GM18498 (cell line): ENCODE data around the gene FBLN2.

Experiments used
- ATAC-seq: cut with Tn5 transposase; IDR thresholded peaks from one replicate; pipeline ENCODE4 v1.9.1; 2021; ENCODE audit warnings: mild to moderate bottlenecking, moderate library complexity; ENCODE audit not compliant: unreplicated experiment

FBLN2 gene

GRCh38 chr3:13598926-13599886 lies 50.3 kb downstream of the FBLN2 start:
- no peak for ATAC-seq

DNA sequence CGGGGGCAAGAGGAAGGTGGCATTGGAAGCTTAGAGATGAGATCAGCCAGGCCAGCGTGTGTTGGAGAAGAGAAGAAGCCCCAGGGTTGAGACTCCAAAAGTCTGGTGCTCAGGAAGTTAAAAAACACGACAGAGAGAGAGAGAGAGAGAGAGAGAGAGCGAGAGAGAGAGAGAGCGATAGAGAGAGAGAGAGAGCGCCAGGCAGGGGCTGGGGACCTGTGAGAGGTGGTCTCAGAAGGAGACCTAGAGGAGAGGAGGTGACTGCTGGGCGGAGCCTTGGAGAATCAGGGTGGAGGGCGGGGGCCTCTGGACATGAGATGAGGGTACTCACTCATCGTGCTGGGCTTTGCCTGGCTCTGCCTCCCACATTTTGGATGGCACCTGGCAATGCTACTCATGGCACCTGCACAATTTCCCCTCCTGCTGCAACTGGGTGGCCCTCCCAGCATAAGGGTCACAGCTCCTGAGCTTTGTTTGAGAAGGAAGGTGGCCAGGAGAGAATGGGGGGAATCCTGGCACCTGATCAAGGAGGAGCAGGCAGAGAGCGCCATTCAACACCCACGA lies 51.0 kb downstream of the FBLN2 start:
- no peak for ATAC-seq

GRCh38 chr3:13600950-13601691 lies 52.2 kb downstream of the FBLN2 start:
- no peak for ATAC-seq

DNA sequence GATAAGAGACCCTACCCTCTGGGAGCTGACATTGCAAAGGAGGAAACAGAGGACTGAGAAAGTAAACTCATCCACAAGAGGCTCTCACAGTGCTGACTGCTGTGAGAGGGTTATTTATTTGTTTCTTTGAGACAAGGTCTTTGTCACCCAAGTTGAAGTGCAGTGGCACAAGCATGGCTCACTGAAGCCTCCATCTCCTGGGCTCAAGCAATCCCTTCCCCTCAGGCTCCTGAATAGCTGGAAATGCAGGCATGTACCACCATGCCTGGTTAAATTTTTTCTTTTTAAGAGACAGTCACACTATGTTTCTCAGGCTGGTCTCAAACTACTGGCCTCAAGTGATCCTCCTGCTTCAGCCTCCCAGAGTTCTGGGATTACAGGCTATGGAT lies 52.8 kb downstream of the FBLN2 start:
- no peak for ATAC-seq

- ATAC-seq: no peak
Measured at GRCh38 chr3:13605555-13605954, 56.6 kb downstream of the FBLN2 start.

DNA sequence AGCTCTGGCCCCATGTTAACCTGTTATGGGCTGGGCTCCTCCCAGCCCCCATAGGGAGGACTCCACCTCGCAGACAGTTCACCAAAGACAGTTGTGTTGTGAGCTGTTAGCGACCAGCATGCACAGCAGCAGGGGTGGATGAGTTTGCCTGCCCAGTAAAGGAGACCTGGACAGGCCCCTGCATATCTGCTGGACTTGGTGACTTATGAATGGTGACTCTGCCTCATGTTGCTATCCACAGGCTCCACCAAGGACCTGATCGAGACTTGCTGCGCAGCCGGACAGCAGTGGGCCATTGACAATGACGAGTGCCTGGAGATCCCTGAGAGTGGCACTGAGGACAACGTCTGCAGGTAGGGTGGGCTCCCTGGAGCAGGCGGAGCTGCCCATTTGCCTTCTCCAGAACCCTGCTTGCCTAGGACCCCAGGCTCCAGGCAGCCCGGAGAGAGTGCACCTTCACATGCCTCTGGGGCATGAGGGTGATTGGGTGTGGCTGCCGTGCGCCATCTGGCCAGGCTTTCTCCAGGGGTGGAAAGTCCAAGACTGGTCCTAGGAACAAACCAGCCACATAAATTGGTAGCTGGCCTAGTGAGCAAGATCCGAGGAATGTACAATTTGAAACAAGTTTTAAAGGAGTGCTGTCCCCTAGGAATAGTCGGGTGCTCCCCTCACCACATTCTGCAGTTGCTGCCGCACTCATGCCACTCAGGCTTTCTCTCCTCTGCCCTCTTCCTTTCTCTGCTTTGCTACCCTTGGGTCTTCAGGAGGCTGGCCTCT lies 59.1 kb downstream of the FBLN2 start:
- ATAC-seq: no peak

GRCh38 chr3:13608969-13609725 lies 60.2 kb downstream of the FBLN2 start:
- no peak for ATAC-seq

- no peak for ATAC-seq
Measured at GRCh38 chr3:13610006-13610570, 61.2 kb downstream of the FBLN2 start.

- ATAC-seq: no peak
Measured at GRCh38 chr3:13611221-13611620, 62.3 kb downstream of the FBLN2 start.

DNA sequence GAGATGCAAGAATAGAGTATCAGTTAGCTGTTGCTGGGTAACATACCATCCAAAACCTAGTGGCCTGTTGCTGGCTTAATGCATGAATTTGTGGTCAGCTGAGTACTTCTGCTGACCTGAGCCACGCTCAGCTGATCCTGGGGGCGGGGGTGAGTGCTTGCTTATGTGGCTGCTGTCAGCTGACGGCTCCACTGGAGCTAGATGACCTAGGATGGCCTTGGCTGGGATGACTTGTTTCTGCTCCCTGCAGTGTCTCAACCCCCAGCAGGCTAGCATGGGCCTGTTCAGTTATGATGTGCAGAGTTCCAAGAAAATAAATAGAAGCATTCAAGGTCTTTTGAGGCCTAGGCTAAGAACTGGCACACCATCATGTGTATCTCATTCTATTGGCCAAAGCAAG lies 63.9 kb downstream of the FBLN2 start:
- ATAC-seq: no peak

DNA sequence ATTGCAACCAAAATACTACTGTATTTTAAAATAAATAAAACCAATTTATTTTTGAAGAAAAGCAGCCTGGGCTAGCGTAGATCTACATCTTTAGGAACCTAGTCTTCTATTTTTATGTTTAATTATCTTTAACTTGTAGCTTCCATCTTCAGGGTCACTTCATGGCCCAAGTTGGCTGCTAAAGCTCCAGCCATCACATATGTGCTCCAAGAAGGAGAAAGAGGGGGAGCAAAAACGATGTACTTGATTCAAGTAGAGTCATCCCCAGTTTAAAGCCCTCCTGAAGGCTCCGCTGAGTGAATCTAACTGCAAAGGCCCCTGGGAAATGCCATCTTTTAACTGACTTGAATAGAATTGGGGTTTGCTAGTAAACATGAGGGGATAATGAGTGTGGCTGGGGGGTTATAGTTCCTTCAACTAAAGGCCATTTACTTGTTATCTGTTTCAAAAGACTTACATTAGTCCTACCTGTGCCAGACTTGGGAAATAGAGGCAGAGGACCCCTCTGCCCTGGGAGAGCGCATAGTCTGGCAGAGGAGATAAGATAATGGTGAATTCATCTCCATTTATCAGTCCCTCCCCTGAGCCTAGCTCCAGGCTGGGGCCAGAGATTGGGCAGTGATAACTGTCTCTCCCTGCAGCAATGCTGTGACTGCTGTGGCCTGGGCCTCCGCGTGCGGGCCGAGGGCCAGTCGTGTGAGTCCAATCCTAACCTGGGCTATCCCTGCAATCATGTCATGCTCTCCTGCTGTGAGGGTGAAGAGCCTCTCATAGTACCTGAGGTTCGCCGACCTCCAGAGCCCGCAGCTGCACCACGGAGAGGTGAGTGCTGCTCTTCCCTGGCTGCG lies 64.6 kb downstream of the FBLN2 start:
- no peak for ATAC-seq

DNA sequence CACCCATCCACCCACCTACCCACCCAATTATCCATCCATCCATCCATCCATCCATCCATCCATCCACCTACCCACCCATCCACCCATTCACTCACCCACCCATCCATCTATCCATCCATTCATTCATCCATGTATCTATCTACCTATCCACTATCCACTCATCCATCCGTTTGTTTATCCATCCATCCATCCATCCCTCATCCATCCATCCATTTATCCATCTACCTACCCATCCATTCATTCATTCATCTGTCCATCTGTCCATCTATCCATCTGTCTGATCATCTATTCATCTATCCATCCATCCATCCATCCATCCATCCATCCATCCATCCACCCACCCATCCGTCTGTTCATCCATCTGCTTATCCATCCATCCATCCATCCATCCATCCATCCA lies 65.7 kb downstream of the FBLN2 start:
- no peak for ATAC-seq

DNA sequence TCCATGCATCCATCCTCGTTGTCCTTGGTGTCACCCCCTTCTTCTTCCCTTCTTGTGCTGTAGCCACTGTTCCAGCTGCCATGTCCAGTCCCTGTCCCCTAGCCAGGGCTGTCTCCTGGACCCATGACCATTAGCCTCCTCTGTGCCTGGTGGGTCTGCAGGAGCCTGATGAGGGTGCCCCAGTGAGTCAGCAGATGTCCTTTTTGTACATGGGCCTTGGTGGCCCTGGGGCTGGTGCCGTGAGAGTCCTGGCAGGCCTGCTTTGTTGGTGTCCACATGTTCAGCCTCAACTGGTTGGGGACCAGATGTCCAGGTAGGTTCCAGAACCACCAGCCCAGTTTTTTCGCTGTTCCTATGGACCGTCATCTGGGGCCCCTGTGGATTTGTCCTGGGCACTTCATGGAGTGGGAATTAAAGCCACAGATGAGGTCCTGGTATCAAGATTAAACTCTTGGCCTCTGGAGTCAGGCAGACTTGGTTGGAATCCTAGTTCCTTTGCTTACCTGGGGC lies 66.1 kb downstream of the FBLN2 start:
- ATAC-seq: no peak

GRCh38 chr3:13616359-13616758 lies 67.4 kb downstream of the FBLN2 start:
- no peak for ATAC-seq

DNA sequence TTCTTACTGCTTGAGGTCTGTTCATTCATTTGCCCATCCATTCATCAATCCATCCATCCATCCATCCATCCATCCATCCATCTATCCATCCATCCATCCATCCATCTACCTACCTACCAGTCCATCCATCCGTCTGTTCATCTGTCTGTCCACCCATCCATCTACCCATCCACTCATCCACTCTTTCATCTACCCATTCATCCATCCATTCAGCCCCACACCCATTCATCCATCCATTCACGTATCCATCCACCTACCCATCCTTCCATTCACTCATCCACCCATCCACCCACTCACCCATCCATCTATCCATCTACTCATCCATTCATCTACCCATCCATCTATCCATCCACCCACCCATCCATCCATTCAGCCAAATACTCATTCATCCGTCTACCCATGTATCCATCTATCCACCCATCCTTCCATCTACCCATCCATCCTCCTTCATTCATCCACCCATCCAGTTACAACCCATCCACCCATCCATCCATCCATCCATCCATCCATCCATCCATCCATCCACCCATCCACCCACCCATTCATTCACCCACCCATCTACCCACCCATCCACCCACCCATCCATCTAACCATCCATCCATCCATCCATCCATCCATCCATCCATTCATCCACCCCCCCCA lies 68.3 kb downstream of the FBLN2 start:
- ATAC-seq: no peak

DNA sequence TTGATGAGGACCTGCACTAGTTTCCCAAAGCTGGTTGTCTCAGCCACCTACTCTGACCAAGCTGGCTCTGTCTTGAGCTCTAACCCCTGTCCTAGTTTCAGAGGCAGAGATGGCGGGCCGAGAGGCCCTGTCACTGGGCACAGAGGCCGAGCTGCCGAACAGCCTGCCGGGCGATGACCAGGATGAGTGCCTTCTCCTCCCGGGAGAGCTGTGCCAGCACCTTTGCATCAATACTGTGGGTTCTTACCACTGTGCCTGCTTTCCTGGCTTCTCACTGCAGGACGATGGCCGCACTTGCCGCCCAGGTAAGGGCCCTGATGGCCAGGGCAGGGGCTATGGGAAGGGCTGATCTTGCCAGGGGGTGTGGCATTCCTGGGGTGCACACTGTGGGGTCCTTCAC lies 69.1 kb downstream of the FBLN2 start:
- no peak for ATAC-seq

DNA sequence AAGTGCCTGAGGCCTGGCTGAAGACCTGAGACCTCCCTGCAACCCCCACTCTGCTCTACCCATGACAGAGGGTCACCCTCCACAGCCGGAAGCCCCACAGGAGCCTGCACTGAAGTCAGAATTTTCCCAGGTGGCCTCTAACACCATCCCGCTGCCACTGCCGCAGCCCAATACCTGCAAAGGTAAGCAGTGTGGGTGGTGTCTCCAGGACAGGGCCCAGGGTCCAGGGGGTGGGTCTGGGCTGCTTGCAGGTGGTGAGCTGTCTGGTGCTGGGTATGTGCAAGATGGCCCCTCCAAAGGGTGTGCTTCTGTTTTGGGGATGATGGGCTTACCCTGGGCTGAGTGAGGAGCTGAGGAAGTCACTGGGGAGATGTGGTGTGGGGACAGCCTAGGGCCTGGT lies 69.9 kb downstream of the FBLN2 start:
- no peak for ATAC-seq

- ATAC-seq: no peak
Measured at GRCh38 chr3:13619661-13620230, 70.8 kb downstream of the FBLN2 start.
